Gastroesophageal sphincter (tissue), 4 donors: ENCODE results near the gene ZSWIM6. TPM values are rescaled to one million over a fixed set of nuclear protein-coding genes. Genes with fewer than 3 reads are reported as not detected.

ENCODE experiments used
- ATAC-seq: fragments of 150-250 bp; one replicate; pipeline ENCODE4 v1.9.1; 2016; ENCODE audit warnings: mild to moderate bottlenecking, moderate library complexity
- H3K27ac ChIP-seq, 4 donors: fragments of 200-600 bp; sonication (generic) in 3 of 4; 1 replicate in 3 of 4; 2 replicates in 1 of 4; pipeline ENCODE4 v1.5.1; 2016 to 2019
- H3K27me3 ChIP-seq: fragments of 200-600 bp; sonication (generic); one replicate; pipeline ENCODE4 v1.5.1; 2019
- H3K36me3 ChIP-seq, 2 donors: fragments of 200-600 bp; sonication (generic); one replicate each; pipeline ENCODE4 v1.5.1; 2019; ENCODE audit warnings: control low read depth in 1 of 2
- H3K4me1 ChIP-seq, 3 donors: fragments of 200-600 bp; sonication (generic); 1 replicate in 2 of 3; 2 replicates in 1 of 3; pipeline ENCODE4 v1.5.1; 2016 to 2019; ENCODE audit warnings: control low read depth in 2 of 3
- H3K4me3 ChIP-seq, 2 donors: fragments of 200-600 bp; sonication (generic); one replicate each; pipeline ENCODE4 v1.5.1; 2019; ENCODE audit warnings: mild to moderate bottlenecking in 1 of 2, moderate library complexity in 1 of 2
- H3K9me3 ChIP-seq, 3 donors: fragments of 200-600 bp; sonication (generic); one replicate each; pipeline ENCODE4 v1.5.1; 2017 to 2019; ENCODE audit warnings: control low read depth in 2 of 3
- CTCF ChIP-seq, 4 experiments: fragments of 200-600 bp in 2 of 4; fragments of 450-650 bp in 2 of 4; sonication (generic) in 1 of 4; IDR thresholded peaks; one replicate each; pipeline ENCODE4 v1.5.1; 2017 to 2019; ENCODE audit warnings: antibody characterized with exemption in 4 of 4, mild to moderate bottlenecking in 2 of 4, moderate library complexity in 2 of 4
- EP300 ChIP-seq: sonication (generic); formaldehyde crosslinking; IDR thresholded peaks from one replicate; pipeline ENCODE4 v1.6.1; 2017; ENCODE audit warnings: antibody characterized with exemption, mild to moderate bottlenecking
- POLR2A ChIP-seq, 2 donors: fragments of 450-650 bp; IDR thresholded peaks; one replicate each; pipeline ENCODE4 v1.6.1; 2017; ENCODE audit warnings: antibody characterized with exemption in 2 of 2, mild to moderate bottlenecking in 2 of 2, moderate library complexity in 1 of 2
- POLR2AphosphoS5 ChIP-seq: sonication (generic); formaldehyde crosslinking; IDR thresholded peaks from one replicate; pipeline ENCODE4 v1.6.1; 2017; ENCODE audit warnings: antibody characterized with exemption
- WGBS, 2 donors: methylation state at CpG; one replicate each; pipeline ENCODE4 v1.1.5; 2018; ENCODE audit warnings: low coverage in 1 of 2; 5-methylcytosine and 5-hydroxymethylcytosine counted together
- total RNA-seq, 4 donors: library from RNA; depleted of rRNA; stranded (reverse); fragments of >200 nt; gene quantifications; one replicate each; pipeline ENCODE4 v1.1.0, GENCODE V29; 2016

The ZSWIM6 gene
- total RNA-seq, 4 donors from 2014 or later, result 8.9 to 20.9 (median 12.3) TPM

- no peak for ATAC-seq
- H3K27me3 ChIP-seq, result no peaks in the 10 kb centered on the region
- H3K36me3 ChIP-seq, result peaks cover 0 to 6% of the 10 kb centered on the region in 2 donors
- H3K4me1 ChIP-seq, result peaks cover 0 to 31% (median 0%) of the 10 kb centered on the region in 3 donors
- WGBS, 2 donors, result 87 to 92% methylated on average over 4 to 5 of the region's 7 CpGs
- TF ChIP-seq EP300 (no peak), POLR2A (IDR thresholded peaks at IDR 0.05) (no peak), CTCF (IDR thresholded peaks at IDR 0.05) (no peak), POLR2AphosphoS5 (no peak)
- no peaks in the 10 kb centered on the region for H3K9me3 ChIP-seq
- no peak overlapping the region for H3K27ac ChIP-seq
- H3K4me3 ChIP-seq, result no peak overlapping the region
These were observed 161.9 kb downstream of the ZSWIM6 start for GRCh38 chr5:61493973-61494372.

- 70 to 73% methylated on average over 3 of the region's 3 CpGs for WGBS, 2 donors
- peak overlapping the region in 1 of 4 donors; percentile 3 for H3K27ac ChIP-seq
These were observed 164.4 kb downstream of the ZSWIM6 start for GRCh38 chr5:61496446-61496845.

GRCh38 chr5:61496860-61497259, 164.8 kb downstream of the ZSWIM6 start:
- Histone ChIP-seq H3K27me3 (no peaks in the 10 kb centered on the region), H3K4me1 (peaks cover 0 to 26% (median 0%) of the 10 kb centered on the region in 3 donors), H3K27ac (peak overlapping the region in 1 of 4 donors; percentile 3), H3K36me3 (peaks cover 0 to 6% of the 10 kb centered on the region in 2 donors), H3K9me3 (no peaks in the 10 kb centered on the region), H3K4me3 (no peak overlapping the region)
- TF ChIP-seq POLR2A (IDR thresholded peaks at IDR 0.05) (no peak), POLR2AphosphoS5 (peak; percentile 29)
- 26 to 31% methylated on average over 4 of the region's 4 CpGs for WGBS, 2 donors
- ATAC-seq, result no peak

More at GRCh38 chr5:61496446-61496845, 164.4 kb downstream of the ZSWIM6 start:
- TF ChIP-seq EP300, result no peak
- no peak for TF ChIP-seq POLR2AphosphoS5
- TF ChIP-seq POLR2A (IDR thresholded peaks at IDR 0.05), result no peak
- TF ChIP-seq CTCF (IDR thresholded peaks at IDR 0.05), result no peak
- no peak overlapping the region for H3K4me3 ChIP-seq
- no peaks in the 10 kb centered on the region for H3K9me3 ChIP-seq
- peaks cover 0 to 6% of the 10 kb centered on the region in 2 donors for H3K36me3 ChIP-seq
- ATAC-seq, result no peak
- H3K27me3 ChIP-seq, result no peaks in the 10 kb centered on the region
- H3K4me1 ChIP-seq, result peaks cover 0 to 26% (median 0%) of the 10 kb centered on the region in 3 donors

GRCh38 chr5:61498121-61498520, 166.1 kb downstream of the ZSWIM6 start:
- Histone ChIP-seq H3K27ac (no peak overlapping the region), H3K27me3 (no peaks in the 10 kb centered on the region), H3K9me3 (no peaks in the 10 kb centered on the region), H3K36me3 (peaks cover 0 to 6% of the 10 kb centered on the region in 2 donors), H3K4me3 (no peak overlapping the region), H3K4me1 (peaks cover 0 to 26% (median 0%) of the 10 kb centered on the region in 3 donors)
- TF ChIP-seq CTCF (IDR thresholded peaks at IDR 0.05), result no peak
- no peak for TF ChIP-seq POLR2AphosphoS5
- no peak for TF ChIP-seq EP300
- no peak for TF ChIP-seq POLR2A (IDR thresholded peaks at IDR 0.05)
- 67 to 83% methylated on average over 5 of the region's 5 CpGs for WGBS, 2 donors
- ATAC-seq, result no peak

GRCh38 chr5:61501971-61502370, 169.9 kb downstream of the ZSWIM6 start:
- Histone ChIP-seq H3K36me3 (no peaks in the 10 kb centered on the region), H3K27me3 (no peaks in the 10 kb centered on the region), H3K4me3 (no peak overlapping the region), H3K4me1 (peaks cover 0 to 27% (median 0%) of the 10 kb centered on the region in 3 donors), H3K9me3 (no peaks in the 10 kb centered on the region), H3K27ac (no peak overlapping the region)
- no peak for ATAC-seq
- WGBS, 2 donors, result 80 to 90% methylated on average over 2 to 3 of the region's 3 CpGs
- TF ChIP-seq POLR2A (IDR thresholded peaks at IDR 0.05) (no peak), POLR2AphosphoS5 (no peak)

GRCh38 chr5:61504143-61504770, 172.2 kb downstream of the ZSWIM6 start:
- no peak for ATAC-seq
- H3K36me3 ChIP-seq, result no peaks in the 10 kb centered on the region
- no peak overlapping the region for H3K27ac ChIP-seq
- no peak overlapping the region for H3K4me3 ChIP-seq
- WGBS, 2 donors, result 81 to 100% methylated on average over 1 of the region's 1 CpG
- H3K27me3 ChIP-seq, result no peaks in the 10 kb centered on the region
- peaks cover 0 to 16% (median 0%) of the 10 kb centered on the region in 3 donors for H3K4me1 ChIP-seq
- TF ChIP-seq CTCF (IDR thresholded peaks at IDR 0.05), result no peak
- no peak for TF ChIP-seq POLR2A (IDR thresholded peaks at IDR 0.05)
- no peak for TF ChIP-seq EP300
- TF ChIP-seq POLR2AphosphoS5, result no peak
- H3K9me3 ChIP-seq, result no peaks in the 10 kb centered on the region
